D721Med (cell line): Measurements from ENCODE around the gene USP2.

Experiments
- DNase-seq: peaks from one replicate; pipeline ENCODE4 v3.0.0; 2011; ENCODE audit warnings: low spot score; ENCODE audit not compliant: insufficient read length
- FAIRE-seq: peaks from 2 replicates; lab custom pipeline; 2011; peaks lifted over from hg19 to GRCh38; lab: Jason Lieb, UNC
- TF ChIP-seq, protein P1 (sequence below): IDR thresholded peaks from 2 replicates; pipeline ENCODE4 v1.5.1; 2012; ENCODE audit warnings: mild to moderate bottlenecking, control low read depth; ENCODE audit not compliant: insufficient read depth; ENCODE audit errors: missing control alignments

USP2 gene

GRCh38 chr11:119355091-119355843 is 26.2 kb downstream of the USP2 start:
- FAIRE-seq (no peak), DNase-seq (no peak)
- TF ChIP-seq, protein P1, sequence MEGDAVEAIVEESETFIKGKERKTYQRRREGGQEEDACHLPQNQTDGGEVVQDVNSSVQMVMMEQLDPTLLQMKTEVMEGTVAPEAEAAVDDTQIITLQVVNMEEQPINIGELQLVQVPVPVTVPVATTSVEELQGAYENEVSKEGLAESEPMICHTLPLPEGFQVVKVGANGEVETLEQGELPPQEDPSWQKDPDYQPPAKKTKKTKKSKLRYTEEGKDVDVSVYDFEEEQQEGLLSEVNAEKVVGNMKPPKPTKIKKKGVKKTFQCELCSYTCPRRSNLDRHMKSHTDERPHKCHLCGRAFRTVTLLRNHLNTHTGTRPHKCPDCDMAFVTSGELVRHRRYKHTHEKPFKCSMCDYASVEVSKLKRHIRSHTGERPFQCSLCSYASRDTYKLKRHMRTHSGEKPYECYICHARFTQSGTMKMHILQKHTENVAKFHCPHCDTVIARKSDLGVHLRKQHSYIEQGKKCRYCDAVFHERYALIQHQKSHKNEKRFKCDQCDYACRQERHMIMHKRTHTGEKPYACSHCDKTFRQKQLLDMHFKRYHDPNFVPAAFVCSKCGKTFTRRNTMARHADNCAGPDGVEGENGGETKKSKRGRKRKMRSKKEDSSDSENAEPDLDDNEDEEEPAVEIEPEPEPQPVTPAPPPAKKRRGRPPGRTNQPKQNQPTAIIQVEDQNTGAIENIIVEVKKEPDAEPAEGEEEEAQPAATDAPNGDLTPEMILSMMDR: no peak

DNA sequence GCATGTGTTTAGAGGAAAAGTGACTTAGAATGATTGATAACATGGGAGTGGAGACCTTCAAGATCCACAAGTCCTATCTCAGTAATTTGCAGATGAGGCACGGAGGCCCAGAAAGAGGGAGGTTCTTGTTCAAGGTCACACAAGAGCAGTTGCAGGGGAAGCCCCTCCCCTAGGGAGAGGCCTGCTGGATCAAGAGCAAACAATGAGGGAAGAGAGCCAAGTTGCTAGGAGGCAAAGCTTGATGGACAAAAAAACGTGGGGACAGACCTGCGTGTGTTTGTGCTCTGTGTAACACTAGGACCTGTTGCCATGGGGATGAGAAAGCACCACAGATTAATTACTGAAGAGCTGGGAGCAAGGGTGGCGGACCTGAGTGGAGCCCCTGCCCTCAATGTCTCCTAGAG is 28.6 kb downstream of the USP2 start:
- TF ChIP-seq, protein P1: no peak
- FAIRE-seq (peak; percentile 46), DNase-seq (no peak)

- TF ChIP-seq, protein P1: no peak
- FAIRE-seq (no peak), DNase-seq (no peak)
These were observed 30.3 kb downstream of the USP2 start for GRCh38 chr11:119351232-119351631.

- no peak for FAIRE-seq
- TF ChIP-seq, protein P1: no peak
These were observed 31.2 kb downstream of the USP2 start for GRCh38 chr11:119350302-119350701.

GRCh38 chr11:119347940-119348605 is 33.4 kb downstream of the USP2 start:
- FAIRE-seq (no peak), DNase-seq (no peak)
- TF ChIP-seq, protein P1: no peak

More at GRCh38 chr11:119350302-119350701, 31.2 kb downstream of the USP2 start:
- no peak for DNase-seq

DNA sequence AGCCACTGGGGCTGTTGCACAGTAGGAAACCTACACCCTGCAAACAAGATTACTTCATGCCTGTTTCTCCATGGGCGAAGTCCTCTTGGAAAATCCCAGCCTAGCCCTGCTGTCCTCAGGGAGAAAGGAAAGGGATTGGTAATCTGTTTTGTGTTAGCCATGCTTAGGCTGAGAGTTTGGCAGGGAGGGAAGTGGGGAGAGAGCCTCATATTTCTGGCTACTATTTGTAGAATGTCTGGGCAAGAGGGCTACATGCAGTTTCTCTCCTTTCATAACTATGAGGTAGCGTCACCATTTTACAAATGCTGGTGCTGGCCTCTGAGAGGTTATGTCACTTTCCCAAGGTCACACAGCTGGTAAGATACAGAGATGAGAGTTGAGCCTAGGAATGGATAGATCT is 34.2 kb downstream of the USP2 start:
- DNase-seq (no peak), FAIRE-seq (no peak)
- TF ChIP-seq, protein P1: no peak

DNA sequence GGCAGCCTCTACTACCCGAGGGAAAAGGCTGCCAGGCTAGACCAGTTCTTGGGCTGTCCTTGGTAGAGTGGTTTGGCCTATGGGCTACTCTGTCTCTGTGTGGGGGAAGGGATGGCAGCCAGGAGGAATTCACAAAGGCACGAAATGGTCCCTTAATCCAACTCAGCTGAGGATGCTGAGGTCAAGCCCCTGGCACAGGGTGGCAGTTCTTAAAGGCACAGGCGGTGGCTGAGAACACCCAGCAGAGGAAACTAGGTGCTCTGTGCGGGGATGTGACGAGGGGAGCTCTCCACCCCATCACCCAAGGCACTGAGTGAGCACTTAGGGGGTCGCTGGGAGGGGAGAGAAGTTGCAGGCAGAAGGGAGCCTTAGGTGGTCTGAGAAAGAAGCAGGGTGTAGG is 34.9 kb downstream of the USP2 start, which contains the start of gene MFRP:
Gene MFRP (minus strand): TSS at position 101 of the 400 bp plus-strand sequence. CDS start 192 bp downstream, outside the sequence.
- no peak for DNase-seq
- no peak for FAIRE-seq
- TF ChIP-seq, protein P1: no peak
